Right kidney (tissue), 1 donor: ENCODE results near the gene OOSP1.
"Not testable (repeated sequence)": the region's sequence is repeated elsewhere in the genome, so short reads cannot be mapped to it uniquely, and the experiment has no call there.

Source experiments
- DNase-seq: peaks from one replicate; pipeline ENCODE4 v3.0.0-alpha.2; 2016

Gene OOSP1

DNA sequence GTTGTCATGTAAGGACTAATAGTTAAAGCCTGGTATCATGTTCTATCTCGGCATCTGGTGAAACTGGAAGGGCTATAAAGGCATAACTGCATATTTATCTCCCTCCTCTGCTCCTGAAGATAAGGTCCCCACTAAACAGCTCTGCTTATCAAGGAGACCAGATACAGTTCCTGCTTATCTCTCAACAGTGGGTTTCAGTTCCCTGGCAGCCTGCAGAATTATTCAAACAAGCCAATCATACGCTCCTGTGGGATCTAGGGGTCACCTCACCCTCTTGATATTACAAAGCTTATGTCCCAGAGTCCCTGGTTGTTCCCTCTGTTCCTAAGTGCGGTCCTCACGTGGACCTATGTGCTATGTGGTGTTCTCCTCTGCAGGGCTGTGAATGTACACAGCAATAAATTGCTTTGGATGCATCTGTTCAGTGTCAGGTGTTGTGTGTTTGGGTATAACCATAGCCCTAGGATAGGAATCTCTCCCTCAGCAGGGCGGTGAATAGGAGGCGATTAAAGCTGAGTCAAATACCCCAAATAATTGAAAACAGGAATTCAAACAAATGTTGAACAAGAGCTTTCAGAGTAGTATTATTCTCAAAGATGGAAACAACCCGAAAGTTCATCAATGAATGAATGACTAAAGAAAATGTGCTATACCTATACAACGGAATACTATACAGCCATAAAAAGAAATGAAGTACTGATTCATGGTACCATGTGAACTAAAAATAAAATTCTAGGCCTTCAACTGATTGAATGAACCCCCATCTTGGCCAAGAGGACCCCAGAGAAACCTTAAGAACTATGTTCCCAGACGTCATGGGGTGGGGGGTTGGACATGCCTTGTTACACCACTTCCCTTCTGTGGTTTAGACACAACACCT is 22.5 kb downstream of the OOSP1 start:
- DNase-seq = no peak

DNA sequence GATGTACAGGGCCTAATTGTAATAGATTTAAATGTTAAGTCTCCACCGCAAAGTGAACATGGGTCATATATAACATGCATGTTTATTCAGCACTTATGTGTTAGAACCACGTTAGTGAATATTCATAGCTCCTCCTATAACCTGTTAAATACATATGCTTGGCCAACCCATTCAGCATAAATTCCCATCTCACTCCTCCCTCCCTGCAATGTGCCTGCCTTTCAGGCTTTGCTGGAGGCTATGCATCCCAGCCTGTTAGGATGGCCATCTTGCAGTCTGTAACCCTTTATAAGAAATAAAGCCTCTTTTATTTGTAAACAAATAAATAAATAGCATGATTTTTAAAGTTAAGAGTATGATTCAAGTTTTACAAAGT is 23.9 kb downstream of the OOSP1 start:
- DNase-seq = no peak

DNA sequence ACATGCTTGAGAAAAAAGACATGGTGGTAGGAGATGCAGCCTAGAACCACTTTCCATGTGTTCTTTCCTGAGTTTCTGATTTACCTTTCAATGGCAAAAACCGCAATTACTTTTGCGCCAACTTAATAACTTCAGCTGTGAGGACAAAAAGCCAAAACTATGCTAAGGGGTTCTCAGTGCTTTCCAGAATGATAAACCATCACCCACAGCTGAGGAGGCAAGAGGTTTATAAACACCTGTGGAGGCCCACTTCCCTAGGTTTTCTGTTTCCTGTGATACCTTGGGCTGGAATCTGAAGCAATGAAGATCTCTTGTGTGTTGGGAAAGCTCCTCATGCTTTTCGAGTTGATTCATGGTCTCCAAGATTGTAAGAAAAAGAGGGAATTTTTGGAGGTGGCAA is 25.5 kb downstream of the OOSP1 start, which contains the start of gene OOSP4A:
TSS of gene OOSP4A (plus strand) at position 301 of the 400 bp plus-strand sequence. CDS start at position 301, 0 bp downstream.
- DNase-seq = no peak

DNA sequence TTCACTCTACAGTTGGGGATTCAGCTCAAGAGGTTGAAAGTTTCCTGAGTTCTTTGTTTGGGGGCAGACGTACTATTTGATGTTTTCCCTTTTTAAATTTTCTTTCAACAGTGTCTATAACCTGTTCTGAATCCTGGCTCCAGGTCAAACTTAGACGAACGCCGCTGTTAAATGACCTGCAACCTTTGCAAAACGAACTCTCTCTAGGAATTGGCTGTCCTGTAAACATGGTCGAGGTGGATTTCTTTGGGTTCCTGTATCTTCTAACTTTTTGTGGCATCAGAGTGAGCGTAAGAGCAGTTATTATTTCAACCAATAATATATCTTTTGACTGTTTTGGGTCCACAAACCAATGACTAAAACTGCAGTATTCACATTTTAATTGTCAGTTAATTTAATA is 27.2 kb downstream of the OOSP1 start:
- no peak for DNase-seq

DNA sequence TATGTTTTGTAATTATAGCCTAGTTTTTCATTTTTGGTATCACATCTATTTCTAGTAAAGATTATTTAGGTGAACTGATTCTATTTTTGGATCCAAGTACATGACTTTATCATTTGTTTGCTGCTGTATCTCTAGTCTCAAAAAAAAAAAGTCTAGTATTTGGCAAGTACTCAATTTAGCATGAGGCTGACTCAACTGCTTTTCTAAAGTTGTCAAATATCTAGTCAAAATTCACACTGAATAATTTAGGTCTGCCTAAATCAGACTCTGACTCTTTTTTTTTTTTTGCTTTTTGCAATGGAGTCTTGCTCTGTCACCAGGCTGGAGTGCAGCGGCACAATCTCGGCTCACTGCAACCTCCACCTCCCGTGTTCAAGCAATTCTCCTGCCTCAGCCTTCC is 28.0 kb downstream of the OOSP1 start:
- no peak for DNase-seq

DNA sequence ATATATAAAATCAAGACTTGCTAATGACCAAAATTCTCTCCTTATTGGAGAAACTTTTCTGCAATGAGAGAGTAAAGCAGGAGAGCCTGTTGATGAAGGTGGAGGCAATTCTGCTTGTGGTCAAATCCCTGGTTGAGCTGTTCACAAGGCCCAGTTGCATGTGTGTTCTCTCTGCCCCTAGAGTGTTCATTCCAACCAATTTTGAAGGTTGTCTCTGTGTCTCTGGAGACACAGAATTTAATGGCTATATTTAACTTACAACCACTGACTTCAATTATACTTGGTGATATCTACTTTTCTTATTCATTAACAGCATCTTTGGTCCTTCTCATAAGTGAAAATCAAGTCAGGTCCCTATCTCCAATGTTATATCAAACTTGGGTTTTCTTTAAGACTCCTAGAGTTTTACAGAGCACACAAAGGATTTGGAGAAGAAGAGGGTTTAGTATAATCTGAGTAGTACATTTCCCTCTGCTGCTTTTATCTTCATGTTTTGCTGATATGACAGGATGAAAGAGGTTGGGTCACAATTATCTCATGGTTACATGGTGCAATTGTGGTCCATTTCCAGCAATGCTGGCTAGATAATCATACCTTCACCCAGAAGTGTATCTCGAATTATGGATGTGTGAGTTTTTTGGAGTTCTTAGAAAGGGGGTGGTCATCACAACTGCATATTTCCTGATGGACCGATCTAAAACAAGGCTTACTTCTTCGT is 29.6 kb downstream of the OOSP1 start:
- no peak for DNase-seq

DNA sequence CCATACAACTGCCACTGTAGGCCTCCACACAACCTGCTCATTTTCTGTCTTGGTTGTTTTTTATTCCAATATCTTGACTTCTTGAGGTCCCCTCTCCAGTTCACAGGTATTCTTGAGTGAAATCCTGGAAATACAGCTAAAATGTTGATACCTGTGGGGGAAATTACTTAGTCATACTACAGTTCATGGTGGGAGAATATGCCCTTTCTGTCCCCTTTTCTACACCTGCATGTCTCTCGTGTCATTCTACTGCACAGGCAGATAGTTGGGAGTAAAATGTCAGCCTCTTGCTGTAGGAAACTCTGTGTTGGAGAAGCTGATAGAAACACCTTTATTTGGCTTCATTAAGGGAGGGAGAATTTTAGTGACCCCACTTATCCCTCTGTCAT is 30.2 kb downstream of the OOSP1 start:
- DNase-seq = no peak

DNA sequence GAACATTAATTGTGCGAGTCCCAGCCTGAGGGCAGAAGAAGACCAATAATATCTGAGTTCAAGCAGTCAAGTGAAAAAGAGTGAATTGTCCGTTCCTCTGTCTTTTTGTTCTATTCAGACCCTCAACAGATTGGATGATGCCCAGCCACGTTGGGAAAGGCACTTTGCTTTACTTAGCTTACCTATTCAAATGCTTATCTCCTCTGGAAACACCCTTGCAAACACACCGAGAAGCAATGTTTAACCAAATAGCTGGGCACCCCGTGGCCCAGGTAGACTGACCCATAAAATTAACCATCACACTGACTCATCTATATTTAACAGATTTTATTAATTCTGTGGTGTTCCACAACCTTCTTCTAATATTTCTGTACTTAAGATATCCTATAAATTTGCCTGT is 34.9 kb downstream of the OOSP1 start:
- no peak for DNase-seq

DNA sequence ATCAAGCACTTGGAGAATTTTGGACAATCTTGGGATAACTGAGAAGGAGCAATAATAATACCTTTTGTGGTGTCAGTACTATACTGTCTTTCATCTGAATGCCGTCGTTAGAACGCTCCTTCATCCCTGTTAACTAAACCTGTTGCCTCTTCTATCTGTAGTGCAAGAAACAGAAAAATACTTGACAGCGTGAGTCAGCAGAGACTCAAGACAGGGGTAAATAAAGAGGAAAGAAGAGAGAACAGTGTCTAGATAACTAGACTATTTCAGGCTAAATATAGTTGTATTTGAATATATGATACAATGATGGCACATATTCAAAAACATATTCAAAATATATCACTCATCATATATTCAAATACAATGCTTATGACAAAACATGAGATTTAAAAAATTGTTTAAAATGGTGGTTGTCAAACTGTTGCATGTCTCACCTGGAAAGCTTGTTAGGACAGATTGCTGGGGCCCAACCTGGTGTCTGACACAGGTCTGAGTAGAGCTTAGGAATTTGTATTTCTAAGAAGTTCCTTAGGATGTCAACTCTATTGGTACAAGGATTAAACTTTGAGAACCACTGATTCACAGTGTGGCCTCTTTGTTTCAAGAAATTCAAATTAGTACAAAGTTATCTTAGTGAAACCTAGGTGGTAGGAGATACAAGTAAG is 43.0 kb downstream of the OOSP1 start:
- DNase-seq = no peak

DNA sequence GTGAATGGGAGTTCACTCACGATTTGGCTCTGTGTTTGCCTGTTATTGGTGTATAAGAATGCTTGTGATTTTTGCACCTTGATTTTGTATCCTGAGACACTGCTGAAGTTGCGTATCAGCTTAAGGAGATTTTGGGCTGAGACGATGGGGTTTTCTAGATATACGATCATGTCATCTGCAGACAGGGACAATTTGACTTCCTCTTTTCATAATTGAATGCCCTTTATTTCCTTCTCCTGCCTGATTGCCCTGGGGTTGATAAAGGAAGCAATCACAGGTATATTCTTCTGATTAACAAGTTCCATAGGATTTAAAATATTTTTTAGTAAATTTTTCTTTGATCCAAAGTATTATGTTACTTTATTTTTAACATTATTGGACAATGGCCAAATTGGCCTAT is 43.8 kb downstream of the OOSP1 start:
- not testable (repeated sequence) for DNase-seq

DNA sequence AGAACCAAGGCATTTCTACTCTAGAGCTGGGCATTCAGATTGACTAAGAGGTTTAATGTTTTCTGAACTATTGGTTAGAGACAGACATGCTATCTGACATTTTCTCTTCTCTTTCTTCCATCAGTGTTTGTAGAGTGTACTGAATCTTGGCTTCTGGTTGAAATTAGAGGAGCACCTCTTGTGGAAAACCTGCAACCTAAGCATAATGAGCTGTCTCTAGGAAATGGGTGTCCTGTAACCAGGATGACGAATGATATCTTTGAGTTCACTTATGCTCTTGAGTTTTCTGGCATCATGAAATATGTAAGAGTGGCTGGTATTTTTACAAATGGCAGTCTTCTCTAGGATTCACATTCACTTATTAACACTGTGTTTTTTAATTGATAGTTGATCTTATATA is 45.0 kb downstream of the OOSP1 start:
- DNase-seq = no peak

DNA sequence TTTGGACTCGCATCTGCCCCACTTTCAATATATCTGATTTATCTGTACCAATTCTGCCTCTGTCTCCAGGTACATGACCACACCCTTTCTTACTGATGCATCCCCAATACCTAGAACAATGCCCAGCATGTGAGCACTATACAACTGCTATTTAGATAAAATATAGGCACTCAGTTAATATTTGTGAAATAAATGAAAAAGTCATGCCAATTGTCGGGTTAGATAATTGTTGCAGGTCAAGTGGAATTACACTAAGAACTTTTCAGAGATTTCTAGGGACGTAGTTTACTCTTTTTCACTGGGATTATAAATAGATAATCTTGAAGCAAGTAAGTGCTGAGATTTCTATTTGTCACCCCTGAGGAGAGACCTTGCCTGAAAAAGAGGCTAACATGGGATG is 46.1 kb downstream of the OOSP1 start:
- DNase-seq = no peak

DNA sequence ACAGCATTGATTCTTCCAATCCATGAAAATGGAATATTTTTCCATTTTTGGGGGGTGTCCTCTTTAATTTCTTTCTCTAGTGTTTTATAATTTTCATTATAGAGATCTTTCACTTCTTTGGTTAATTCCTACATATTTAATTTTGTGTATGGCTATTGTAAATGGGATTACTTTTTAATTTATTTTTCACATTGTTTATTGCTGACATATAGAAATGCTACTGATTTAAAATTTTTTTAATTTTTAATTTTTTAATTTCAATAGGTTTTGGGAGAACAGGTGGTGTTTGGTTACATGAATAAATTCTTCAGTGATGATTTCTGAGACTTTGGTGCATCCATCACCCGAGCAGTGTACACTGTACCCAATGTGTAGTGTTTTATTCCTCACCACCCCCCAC is 52.2 kb downstream of the OOSP1 start:
- DNase-seq = no peak

DNA sequence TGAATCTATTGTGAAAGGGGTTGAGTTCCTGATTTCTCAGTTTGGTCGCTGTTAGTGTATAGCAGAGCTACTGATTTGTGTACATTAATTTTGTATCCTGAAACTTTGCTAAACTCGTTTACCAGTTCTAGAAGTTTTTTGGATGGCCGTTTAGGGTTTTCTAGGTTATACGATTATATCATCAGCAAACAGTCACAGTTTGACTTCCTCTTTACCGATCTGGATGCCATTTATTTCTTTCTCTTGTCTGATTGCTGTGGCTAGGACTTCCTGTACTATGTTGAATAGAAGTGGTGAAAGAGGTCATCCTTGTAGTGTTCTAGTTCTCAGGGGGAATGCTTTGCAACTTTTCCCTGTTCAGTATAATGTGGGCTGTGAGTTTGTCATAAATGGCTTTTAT is 54.2 kb downstream of the OOSP1 start:
- no peak for DNase-seq

DNA sequence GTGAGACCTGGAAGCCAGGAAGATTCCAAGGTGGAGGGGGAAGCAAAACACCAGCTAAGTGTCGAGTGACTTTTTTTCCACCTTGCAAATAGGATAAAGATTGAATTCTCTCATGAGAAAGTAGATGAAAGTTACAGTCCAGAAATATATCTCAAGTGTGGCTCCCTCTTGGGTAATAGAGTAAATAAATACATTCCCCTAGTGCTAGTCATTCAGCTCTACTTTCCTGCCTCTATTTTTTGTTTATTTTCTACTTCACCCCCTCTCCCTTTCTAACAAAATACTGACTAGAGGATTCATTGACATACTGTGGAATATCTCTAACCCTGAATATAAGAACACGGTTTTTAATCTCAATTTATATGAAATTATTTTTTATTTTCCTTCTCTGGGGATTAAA is 59.6 kb downstream of the OOSP1 start:
- DNase-seq = no peak

DNA sequence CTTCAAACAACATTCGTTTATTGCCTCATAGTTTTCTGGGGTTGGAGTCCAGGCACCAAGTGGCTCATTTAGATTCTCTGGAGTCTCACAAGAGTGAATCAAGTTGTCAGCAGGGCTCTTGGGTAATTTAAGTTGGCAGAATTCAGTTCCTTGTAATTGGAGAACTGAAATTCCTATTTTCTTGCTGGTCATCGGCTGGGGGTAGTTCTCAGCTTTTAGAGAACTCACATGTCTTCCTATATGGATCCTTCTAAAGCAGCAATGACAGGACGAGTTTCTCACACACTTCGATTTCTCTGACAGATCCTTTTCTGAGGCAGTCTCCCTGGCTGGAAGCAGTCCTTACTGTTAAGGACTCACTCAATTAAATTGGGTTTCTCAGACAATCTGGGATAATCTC is 61.5 kb downstream of the OOSP1 start:
- no peak for DNase-seq

DNA sequence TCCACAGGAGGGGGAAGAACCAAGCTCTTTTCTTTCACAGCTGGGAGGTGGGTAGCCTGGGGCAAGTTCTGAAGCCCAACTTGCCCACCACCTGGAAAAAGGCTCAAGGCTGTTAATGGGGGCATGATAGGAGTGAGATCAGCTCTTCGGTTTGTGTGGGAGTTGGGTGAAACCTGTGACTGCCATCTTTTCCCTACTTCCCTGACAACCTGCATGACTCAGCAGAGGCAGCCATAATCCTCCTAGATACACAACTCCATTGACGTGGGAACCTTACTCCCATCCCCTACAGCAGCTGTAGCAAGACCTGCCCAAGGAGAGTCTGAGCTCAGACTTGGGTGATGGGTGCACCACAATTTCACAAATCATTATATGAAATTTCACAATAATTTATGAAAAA is 65.5 kb downstream of the OOSP1 start:
- no peak for DNase-seq

DNA sequence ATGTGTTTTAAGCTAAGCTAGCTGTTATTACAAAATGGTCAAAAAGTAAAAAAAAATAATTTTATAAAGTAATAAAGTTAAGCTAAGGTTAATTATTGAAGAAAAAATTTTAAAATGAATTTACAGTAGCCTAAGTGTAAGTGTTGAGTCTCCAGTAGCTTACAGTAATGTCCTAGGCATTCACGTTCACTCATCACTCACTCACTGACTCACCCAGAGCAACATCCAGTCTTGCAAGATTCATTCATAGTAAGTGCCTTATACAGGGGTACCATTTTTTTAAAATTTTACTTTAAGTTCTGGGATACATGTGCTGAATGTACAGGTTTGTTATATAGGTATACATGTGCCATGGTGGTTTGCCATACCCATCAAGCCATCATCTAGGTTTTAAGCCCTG is 67.1 kb downstream of the OOSP1 start:
- DNase-seq = no peak
